Muscle of arm (tissue), 12 donors: ENCODE measurements around the gene PLEKHG7. TPM values are rescaled to one million over a fixed set of nuclear protein-coding genes. Genes with fewer than 3 reads are reported as not detected.
"Not testable (repeated sequence)": the region's sequence is repeated elsewhere in the genome, so short reads cannot be mapped to it uniquely, and the experiment has no call there.

ENCODE experiments used
- DNase-seq: peaks from one replicate; pipeline ENCODE4 v3.0.0-alpha.2; 2013
- polyA plus RNA-seq, 12 donors: library from polyadenylated mRNA; unstranded; fragments of 120-200 nt; gene quantifications; one replicate each; pipeline ENCODE4 v1.2.1, GENCODE V29; 2013; ENCODE audit not compliant: insufficient read length in 12 of 12

The PLEKHG7 gene
- polyA plus RNA-seq, 12 donors = 0.17 to 1.3 (median 0.42) TPM; not detected in 2

DNA sequence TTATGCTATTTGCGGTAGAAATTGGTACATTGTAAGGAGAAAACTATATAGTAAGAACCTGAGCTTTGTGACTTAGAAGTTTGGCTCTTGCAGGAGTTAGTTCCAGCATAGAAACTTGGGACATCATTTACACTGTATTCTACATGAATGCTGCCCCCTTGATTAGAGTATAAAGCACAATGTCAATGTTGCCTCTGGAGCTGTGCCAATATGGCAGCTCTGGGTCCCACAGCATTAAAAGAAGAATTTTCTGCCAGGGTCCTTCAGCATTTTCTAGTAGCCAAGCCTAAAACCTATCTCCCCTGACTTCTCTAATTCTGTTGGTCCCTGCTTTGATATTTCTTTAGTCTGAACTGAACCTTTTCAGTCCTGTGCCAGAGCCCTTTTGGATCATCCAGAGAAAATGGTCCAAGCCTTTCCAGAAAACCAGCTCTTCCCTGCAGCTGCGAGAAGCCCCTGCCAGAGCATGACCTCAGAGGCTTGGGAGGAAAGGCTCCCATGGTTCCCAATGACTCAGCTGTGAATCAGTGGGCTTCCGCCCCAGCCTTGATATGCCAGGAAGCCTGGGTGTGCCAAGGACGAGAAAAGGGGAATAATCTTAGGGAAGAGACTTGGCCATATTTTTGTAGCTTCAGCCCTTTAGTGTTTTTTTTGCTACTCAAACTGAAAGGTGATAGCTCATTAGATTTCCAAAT lies 43.2 kb downstream of the PLEKHG7 start:
- peak; percentile 92 for DNase-seq

GRCh38 chr12:92747151-92747550 lies 44.4 kb downstream of the PLEKHG7 start:
- no peak for DNase-seq

GRCh38 chr12:92749691-92750090 lies 46.9 kb downstream of the PLEKHG7 start:
- DNase-seq = not testable (repeated sequence)

GRCh38 chr12:92753976-92754885 lies 51.4 kb downstream of the PLEKHG7 start:
- no peak for DNase-seq

GRCh38 chr12:92756898-92757596 lies 54.3 kb downstream of the PLEKHG7 start:
- DNase-seq = no peak

DNA sequence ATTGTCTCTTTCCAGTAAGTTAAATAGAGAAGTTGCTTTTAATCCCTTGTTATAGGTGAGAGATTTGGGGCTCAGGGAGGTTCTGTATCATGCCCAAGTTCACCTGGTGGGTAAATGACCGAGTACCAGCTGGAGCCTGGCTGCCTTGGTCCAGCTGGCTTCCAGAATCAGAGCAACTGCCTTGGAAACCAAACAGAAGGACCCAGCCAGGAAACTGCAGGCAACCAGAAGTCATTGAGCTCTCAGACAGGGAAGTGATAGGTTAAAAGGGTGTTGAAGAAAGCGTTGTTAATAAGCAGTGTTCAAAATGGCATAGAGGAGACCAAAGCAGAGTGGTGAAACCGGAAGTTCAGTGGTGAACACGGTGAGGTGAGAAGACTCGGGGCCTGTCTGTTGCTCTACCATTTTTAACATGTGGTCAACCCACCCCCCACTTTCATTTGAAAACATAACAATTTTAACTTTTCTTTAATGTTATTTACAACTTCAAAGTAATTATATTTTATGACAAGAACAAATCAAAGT lies 54.9 kb downstream of the PLEKHG7 start:
- no peak for DNase-seq

DNA sequence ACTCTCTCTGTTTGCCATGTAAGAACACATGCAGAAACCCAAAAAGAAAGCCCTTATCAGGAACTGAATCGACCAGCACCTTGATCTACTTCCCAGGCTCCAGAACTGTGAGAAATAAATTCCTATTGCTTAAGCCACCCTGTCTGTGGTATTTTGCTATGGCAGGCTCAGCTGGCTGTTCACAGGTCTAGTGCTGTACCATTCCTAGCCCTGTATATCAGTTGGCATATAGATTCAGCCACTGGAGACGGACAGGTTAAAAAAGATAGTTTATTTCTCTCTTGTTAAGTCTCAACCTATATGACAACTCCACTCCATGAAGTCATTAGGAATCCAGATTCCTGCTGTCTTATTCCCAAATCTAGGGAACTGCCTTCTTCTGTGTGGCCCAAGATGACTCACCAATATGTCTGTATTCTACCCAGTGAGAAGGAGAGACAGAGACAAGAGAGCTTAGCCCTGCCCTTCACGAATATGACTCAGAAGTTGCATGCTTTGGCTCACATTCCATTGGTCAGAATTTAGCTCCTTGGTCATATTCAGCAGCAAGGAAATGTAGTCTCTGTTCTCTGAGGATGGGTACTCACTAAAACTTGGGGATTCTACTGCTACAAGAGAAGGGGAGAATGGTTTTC lies 57.0 kb downstream of the PLEKHG7 start:
- no peak for DNase-seq

DNA sequence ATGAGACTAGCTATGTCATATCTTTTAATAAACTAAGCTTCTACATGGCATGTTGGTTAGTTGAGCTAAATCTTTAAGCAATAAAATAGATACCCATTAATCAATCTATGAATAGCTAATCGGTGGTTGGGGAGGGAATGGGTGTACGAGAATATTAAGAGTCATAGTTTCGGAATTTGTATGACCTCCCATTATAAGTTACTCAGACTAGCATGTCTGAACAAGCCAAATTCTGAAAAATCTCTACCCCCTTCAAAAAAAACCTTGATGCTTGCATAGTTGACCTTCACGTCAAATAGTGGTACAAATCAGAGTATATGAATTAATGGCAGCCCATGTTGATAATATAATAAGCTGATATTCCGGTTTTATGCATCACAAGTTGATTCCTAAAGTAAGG lies 60.0 kb downstream of the PLEKHG7 start:
- no peak for DNase-seq

DNA sequence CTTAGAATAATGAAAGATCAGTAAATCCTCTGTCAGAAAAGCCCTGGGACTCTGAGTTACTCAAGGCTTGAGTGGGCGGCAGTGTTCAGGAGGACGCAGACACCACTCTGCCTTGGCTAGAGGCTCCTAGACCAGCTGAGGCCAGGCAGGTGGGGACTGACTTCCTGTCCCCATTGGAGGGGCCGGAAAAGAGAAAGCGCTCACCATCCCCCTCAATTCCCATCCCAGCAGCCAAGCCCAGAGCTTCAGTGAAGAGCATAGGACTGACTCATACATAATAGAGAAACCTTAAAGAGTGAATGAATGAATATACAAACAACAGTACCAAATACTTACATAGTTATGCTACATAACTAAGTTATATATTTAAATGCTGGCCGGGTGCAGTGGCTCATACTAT lies 62.0 kb downstream of the PLEKHG7 start:
- peak; percentile 54 for DNase-seq

GRCh38 chr12:92765871-92766270 lies 63.1 kb downstream of the PLEKHG7 start:
- DNase-seq = no peak

DNA sequence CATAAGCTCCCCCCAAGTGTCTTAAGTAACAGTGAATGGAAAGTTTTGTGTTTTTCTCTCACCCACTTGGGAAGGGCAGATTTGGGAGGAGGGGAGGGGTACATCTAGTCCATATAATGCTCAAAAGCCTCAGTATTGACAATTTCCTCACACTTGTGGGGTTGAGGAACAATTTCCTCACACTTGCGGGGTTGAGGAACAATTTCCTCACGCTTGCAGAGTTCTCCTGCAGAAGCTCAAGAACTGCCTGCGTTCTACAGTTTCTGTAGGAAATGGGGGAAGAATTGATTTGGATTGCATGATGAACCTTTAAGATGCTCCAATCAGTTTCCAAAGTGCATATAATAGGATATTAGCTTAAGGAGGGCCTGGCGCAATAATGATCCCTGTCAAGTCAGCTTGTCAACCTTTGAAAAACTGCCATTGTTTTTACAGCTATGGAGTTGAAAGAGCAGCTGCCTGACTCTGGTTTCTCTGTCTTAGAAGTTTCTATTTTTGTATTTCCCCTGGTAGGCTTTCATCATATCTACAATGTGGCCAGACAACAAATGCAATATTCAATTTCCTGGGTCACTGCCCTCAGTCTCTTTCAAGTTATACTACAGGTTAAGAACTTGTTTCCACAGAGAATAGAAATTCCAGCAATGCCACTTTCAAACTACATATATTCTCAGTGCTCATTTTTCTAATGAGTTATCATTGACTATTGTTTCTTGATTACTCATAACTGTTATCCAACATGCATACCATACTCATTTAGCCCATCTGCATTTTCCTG lies 66.5 kb downstream of the PLEKHG7 start:
- no peak for DNase-seq

DNA sequence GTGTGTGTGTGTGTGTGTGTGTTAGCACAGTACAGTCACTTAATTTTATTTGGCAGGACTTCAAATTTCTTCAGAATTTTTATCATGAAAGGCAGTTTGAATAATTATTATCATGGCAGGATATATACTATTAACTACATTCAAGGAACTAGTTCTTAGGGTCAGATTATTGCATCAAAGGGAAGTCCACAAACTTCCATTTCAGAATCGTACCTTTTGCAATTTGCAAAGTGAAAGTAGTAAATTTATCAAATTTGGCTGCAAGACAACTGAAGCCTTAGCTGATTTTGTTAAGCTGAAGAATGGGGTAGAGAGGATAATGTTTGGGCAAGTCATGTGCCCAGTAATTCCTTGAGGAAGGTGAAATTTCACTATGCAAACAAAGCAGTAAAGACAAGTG lies 68.2 kb downstream of the PLEKHG7 start:
- DNase-seq = no peak

GRCh38 chr12:92775416-92775815 lies 72.6 kb downstream of the PLEKHG7 start:
- no peak for DNase-seq

DNA sequence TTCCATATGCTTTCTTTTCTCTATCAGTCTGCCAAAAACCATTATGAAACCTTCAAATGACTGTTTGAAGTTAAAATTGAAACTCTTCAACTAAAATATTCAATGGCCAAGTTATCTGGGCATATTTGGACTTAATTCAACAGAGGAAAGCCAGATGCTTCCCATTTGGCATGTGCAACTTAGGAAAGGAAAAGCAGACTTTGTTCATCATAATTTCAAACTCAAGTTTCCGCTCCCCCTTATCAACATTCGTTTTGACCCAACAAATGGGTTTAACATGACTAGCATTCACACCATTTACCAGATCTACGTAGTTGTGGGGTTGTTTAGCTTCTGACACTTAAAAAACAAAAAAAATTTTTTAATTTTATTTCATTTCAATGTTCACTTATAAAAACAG lies 75.7 kb downstream of the PLEKHG7 start:
- DNase-seq = no peak

DNA sequence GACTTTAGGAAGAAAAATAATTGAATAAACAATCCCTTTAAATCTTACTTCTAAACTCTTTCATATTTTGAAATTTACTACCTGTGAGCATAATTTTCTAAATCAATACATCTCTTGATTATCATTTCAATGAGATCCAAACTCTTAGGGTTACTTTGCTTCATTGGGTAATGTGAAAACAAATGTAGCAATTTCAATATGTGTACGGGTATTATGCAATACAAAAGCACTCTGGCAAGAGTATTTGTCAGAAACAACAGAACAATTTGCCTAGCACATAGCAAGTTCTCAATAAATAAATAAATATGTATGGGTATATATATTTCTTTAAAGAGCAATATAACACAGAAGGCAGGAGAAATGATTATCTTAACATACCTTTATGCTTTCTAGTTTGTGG lies 77.1 kb downstream of the PLEKHG7 start:
- no peak for DNase-seq

GRCh38 chr12:92784356-92784755 lies 81.6 kb downstream of the PLEKHG7 start:
- DNase-seq = no peak

GRCh38 chr12:92784797-92785562 lies 82.2 kb downstream of the PLEKHG7 start:
- DNase-seq = peak; percentile 38

- DNase-seq = no peak
These were observed 82.8 kb downstream of the PLEKHG7 start for GRCh38 chr12:92785563-92785950.

GRCh38 chr12:92786045-92786444 lies 83.3 kb downstream of the PLEKHG7 start:
- no peak for DNase-seq

DNA sequence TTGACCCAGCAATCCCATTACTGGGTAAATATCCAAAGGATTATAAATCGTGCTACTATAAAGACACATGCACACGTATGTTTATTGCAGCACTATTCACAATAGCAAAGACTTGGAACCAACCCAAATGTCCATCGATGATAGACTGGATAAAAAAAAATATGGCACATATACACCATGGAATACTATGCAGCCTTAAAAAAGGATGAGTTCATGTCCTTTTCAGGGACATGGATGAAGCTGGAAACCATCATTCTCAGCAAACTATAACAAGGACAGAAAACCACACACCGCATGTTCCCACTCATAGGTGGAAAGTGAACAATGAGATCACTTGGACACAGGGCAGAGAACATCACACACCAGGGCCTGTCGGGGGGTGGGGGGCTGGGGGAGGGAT lies 91.6 kb downstream of the PLEKHG7 start:
- not testable (repeated sequence) for DNase-seq
